Astrocyte of the cerebellum (primary cell): Measurements from ENCODE around the gene PLXDC2.

Experiments
- DNase-seq: peaks from one replicate; pipeline ENCODE4 v3.0.0-alpha.2; 2011; ENCODE audit warnings: low read depth
- H3K4me3 ChIP-seq: 2 replicates; pipeline ENCODE4 v1.5.1; 2011; ENCODE audit warnings: mild to moderate bottlenecking, low read depth, low read length, moderate library complexity
- in situ Hi-C: cut with HindIII; loops from 2 replicates; pipeline ENCODE4 v1.10.0; 2017; ENCODE audit warnings: low sequenced_read_pairs
- TF ChIP-seq, protein P1 (sequence below): IDR thresholded peaks from 2 replicates; pipeline ENCODE4 v1.5.1; 2012; ENCODE audit warnings: low read length, low read depth, moderate library complexity, mild to moderate bottlenecking; ENCODE audit errors: missing control alignments

Gene PLXDC2

DNA sequence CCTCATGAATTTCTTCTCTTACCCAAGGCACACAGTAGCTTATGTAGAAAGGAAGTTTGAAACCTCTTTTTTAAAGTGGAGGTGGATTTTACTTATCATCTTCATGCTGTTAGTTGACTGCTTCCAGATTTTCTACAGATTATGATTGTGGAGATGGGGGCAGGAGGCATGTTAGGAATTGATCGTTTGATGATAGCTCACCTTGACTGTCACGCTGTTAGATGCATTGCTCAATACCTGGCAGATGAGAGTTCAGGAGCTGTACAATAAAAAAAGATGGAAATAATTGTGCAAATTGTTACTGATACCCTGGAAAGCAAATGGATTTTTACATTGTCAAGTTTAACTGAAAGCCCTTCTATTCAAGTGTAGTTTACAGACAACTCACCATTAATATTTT, 340.3 kb downstream of the PLXDC2 start:
- in situ Hi-C loops = no loop called here
- TF ChIP-seq, protein P1, sequence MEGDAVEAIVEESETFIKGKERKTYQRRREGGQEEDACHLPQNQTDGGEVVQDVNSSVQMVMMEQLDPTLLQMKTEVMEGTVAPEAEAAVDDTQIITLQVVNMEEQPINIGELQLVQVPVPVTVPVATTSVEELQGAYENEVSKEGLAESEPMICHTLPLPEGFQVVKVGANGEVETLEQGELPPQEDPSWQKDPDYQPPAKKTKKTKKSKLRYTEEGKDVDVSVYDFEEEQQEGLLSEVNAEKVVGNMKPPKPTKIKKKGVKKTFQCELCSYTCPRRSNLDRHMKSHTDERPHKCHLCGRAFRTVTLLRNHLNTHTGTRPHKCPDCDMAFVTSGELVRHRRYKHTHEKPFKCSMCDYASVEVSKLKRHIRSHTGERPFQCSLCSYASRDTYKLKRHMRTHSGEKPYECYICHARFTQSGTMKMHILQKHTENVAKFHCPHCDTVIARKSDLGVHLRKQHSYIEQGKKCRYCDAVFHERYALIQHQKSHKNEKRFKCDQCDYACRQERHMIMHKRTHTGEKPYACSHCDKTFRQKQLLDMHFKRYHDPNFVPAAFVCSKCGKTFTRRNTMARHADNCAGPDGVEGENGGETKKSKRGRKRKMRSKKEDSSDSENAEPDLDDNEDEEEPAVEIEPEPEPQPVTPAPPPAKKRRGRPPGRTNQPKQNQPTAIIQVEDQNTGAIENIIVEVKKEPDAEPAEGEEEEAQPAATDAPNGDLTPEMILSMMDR = no peak
- H3K4me3 ChIP-seq = no peak overlapping the region
- no peak for DNase-seq

DNA sequence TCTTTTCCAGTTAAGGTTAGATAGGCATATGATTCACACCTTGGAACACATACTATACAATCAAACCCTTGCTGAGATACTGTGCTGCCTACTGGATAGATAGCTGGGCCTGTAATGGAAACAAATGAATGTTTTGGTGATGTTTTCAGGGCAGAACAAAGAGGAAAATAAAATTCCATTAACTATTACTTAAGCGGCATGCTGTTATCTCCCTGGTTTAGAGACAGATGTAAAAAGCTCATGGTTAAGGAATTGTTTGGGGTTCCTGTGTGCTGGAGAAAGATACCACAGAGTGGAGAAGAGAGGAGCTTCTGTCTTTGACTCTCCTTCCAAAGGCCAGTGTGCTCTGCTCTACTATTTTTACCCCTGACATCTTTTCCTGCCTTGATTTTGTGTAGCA, 341.1 kb downstream of the PLXDC2 start:
- DNase-seq = no peak
- H3K4me3 ChIP-seq = no peak overlapping the region
- TF ChIP-seq, protein P1 = no peak

DNA sequence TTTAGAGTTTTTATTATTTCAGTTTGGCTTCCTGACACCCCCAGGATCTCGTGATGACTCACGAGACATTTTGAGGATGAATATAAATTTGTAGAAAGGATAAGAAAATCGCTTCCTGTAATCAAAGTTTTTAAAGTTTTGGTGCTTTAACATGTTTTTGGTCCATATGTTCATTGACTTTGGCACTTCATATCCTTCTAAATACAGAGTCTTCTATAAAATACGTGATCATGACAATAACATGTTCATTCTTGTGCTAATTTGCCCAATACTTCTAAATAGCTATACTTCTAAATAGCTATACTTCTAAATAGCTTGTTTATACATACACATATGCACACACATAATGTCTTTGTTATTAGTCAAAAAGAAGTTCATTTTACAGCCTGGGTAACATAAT, 341.9 kb downstream of the PLXDC2 start:
- in situ Hi-C loops = no loop called here
- no peak for DNase-seq
- no peak overlapping the region for H3K4me3 ChIP-seq
- TF ChIP-seq, protein P1 = no peak

More for the DNA sequence above, 341.1 kb downstream of the PLXDC2 start:
- in situ Hi-C loops = no loop called here

DNA sequence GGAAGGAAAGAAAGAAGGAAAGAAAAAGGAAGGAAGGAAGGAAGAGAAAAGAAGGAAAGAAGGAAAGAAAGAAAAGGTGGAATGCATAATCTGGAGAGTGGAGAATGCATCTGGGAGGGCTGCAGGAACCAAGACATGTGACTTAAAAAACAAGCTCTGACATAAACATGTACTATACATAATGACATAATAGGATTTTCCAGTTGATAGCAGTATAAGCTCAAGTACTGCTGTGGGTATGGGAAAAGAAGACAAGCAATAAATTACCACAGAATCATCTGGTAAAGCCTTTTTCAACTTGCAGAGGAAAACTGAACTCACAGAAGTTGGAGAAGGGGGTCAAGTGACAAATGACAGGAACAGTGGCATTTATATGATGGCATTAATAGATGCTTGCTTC, 345.9 kb downstream of the PLXDC2 start:
- TF ChIP-seq, protein P1 = no peak
- DNase-seq = no peak
- in situ Hi-C loops = no loop called here
- no peak overlapping the region for H3K4me3 ChIP-seq

DNA sequence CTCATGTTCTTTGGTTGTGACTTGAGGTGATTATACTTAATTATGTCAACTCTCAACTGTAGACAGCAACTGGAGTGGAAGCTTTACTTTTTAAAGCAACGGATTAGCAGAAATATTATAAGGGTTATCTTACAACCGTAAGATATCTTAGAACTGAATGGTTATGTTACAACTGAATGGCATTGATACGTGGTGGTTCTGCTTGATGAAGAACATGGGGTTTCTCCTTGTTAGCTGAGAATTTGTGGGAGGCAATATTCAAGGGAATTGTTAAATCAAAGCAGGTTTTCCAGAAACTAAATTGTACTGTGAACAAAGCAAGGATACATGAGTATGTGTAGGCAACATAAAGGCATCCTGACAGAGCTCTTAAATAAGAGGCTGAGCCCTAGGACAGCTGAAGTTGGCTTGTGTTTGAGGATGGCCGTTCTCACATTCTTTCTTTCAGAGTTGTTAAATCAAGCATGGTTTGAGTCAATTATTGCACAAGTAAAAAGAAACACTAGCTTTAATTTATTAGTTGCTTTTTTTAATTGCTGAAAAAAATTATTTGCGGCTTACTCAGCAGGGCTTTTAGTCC, 350.0 kb downstream of the PLXDC2 start:
- in situ Hi-C loops = no loop called here
- TF ChIP-seq, protein P1 = no peak
- DNase-seq = no peak
- H3K4me3 ChIP-seq = no peak overlapping the region

DNA sequence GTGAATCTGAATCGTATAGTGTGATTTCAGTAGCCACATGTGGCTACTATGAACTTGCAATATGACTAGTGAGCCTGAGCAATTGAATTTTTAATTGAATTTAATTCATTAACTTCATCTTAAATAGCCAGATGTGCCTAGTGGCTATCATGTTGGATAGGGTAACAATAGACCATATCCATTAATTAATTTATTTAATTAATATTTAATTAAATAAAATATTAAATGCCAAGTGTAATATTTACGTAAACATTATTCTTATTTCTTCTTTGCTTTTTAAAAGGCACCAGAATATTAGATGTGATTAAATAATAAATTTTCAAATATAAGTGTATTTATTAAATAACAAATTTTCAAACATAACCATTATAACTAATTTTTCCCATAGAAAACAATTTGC, 354.4 kb downstream of the PLXDC2 start:
- DNase-seq = no peak
- TF ChIP-seq, protein P1 = no peak
- in situ Hi-C loops = no loop called here
- no peak overlapping the region for H3K4me3 ChIP-seq
